ENCODE measurements around the gene PLCB1.

DNA sequence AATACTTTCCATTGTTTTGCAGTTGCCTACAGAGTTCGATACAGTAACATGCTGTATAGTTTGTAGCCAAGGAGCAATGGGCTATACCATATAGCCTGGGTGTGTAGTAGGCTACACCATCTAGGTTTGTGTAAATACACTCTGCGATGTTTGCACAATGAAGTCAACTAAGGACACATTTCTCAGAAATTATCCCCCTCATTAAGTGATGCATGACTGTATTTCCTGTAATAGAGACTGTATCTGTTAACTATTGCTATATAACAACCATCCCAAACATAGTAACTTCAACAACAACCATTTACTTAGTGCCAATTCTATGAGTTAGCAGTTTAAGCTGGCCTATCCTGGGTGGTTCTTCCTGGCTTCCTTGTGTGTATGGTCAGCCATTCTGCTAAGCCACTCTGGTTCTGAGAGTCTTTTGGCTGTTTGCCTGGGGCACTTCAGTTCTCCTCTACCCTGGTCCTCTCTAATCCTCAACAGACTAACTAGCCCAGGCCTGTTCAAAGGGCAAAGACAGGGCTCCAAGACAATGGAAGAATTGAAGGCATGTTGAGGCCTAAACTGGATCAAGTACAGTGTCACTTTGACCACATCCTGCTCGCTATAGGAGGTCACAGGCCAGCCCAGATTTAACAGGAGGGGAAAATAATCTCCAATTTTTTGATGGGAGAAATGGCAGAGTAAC lies 124.0 kb downstream of the PLCB1 start:
- TF ChIP-seq, protein P1, sequence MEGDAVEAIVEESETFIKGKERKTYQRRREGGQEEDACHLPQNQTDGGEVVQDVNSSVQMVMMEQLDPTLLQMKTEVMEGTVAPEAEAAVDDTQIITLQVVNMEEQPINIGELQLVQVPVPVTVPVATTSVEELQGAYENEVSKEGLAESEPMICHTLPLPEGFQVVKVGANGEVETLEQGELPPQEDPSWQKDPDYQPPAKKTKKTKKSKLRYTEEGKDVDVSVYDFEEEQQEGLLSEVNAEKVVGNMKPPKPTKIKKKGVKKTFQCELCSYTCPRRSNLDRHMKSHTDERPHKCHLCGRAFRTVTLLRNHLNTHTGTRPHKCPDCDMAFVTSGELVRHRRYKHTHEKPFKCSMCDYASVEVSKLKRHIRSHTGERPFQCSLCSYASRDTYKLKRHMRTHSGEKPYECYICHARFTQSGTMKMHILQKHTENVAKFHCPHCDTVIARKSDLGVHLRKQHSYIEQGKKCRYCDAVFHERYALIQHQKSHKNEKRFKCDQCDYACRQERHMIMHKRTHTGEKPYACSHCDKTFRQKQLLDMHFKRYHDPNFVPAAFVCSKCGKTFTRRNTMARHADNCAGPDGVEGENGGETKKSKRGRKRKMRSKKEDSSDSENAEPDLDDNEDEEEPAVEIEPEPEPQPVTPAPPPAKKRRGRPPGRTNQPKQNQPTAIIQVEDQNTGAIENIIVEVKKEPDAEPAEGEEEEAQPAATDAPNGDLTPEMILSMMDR (IDR thresholded peaks at IDR 0.05; ENCODE audit: extremely low read depth in 1 of 2, insufficient read depth in 1 of 2, low read depth in 1 of 2, low read length in 2 of 2), result no peak
- no peak for TF ChIP-seq FOS (IDR thresholded peaks at IDR 0.05; ENCODE audit: borderline replicate concordance, insufficient read depth, low read length)
- TF ChIP-seq POLR2A (IDR thresholded peaks at IDR 0.05; ENCODE audit: low read depth, low read length), result no peak
- no peak for TF ChIP-seq POLR2AphosphoS5 (IDR thresholded peaks at IDR 0.05; ENCODE audit: insufficient read depth, low read depth, low read length)
- TF ChIP-seq EZH2 (IDR thresholded peaks at IDR 0.05; ENCODE audit: borderline replicate concordance, low read depth, low read length, severe bottlenecking), result no peak
- TF ChIP-seq, protein P2, sequence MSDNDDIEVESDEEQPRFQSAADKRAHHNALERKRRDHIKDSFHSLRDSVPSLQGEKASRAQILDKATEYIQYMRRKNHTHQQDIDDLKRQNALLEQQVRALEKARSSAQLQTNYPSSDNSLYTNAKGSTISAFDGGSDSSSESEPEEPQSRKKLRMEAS (IDR thresholded peaks at IDR 0.05; ENCODE audit: insufficient read depth, insufficient read length), result no peak
- TF ChIP-seq JUN (IDR thresholded peaks at IDR 0.05; ENCODE audit: borderline replicate concordance, insufficient read depth, insufficient read length, low read depth), result no peak
- TF ChIP-seq MYC (IDR thresholded peaks at IDR 0.05; ENCODE audit: low read depth, low read length), result no peak
- TF ChIP-seq GATA2 (IDR thresholded peaks at IDR 0.05; ENCODE audit: insufficient read depth, insufficient read length, low read depth, low read length), result no peak
